Liver (tissue), 3 donors: ENCODE results near the gene SMIM35.

ENCODE experiments used
- ATF3 ChIP-seq: IDR thresholded peaks from 2 replicates; pipeline ENCODE4 v1.6.1; 2016; ENCODE audit warnings: antibody characterized with exemption
- CTCF ChIP-seq: fragments of 150-350 bp; IDR thresholded peaks from 2 replicates; pipeline ENCODE4 v1.5.1; 2017; ENCODE audit warnings: improper control_type of control experiment, low read depth, low read length; ENCODE audit not compliant: missing input control
- JUND ChIP-seq, 2 donors: IDR thresholded peaks; 2 replicates each; pipeline ENCODE4 v1.6.1; 2016; ENCODE audit warnings: antibody characterized with exemption in 2 of 2
- MAX ChIP-seq: IDR thresholded peaks from 2 replicates; pipeline ENCODE4 v1.6.1; 2016; ENCODE audit warnings: antibody characterized with exemption
- RAD21 ChIP-seq, 2 donors: IDR thresholded peaks; 2 replicates each; pipeline ENCODE4 v1.6.1; 2016; ENCODE audit warnings: antibody characterized with exemption in 2 of 2, mild to moderate bottlenecking in 2 of 2
- SP1 ChIP-seq: IDR thresholded peaks from 2 replicates; pipeline ENCODE4 v1.6.1; 2018; ENCODE audit warnings: antibody characterized with exemption, mild to moderate bottlenecking
- YY1 ChIP-seq: IDR thresholded peaks from 2 replicates; pipeline ENCODE4 v1.6.1; 2016; ENCODE audit warnings: antibody characterized with exemption, mild to moderate bottlenecking
- donor health status: healthy.
- donor health status: healthy.

GRCh38 chr11:118042796-118043195, 44.0 kb downstream of the SMIM35 start:
- TF ChIP-seq CTCF (no peak), RAD21 (IDR thresholded peaks at IDR 0.05) (no peak), ATF3 (no peak), YY1 (no peak), SP1 (no peak), JUND (IDR thresholded peaks at IDR 0.05) (no peak), MAX (no peak)
